ENCODE results near the gene ZSCAN10.

Gene ZSCAN10

DNA sequence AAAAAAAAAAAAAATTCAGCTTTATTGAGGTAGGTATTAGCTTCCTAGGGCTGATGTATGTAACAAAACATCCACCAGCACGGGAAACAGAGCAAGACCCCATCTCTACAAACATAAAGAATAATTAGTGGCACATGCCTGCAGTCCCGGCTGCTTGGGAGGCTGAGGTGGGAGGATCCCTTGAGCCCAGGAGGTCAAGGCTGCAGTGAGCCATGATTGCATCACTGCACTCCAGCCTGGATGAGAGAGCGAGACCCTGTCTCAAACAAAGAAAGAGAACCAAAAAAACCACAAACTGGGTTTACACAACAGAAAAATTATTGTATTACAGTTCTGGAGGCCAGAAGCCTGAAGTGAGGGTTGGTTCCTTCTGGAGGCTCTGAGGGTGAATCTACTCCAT, 56.7 kb downstream of the ZSCAN10 start:
- H3K27ac ChIP-seq = no peak overlapping the region
- no peaks in the 10 kb centered on the region for H3K36me3 ChIP-seq (ENCODE audit: insufficient read depth, low read length)
- TF ChIP-seq FOXP2 (optimal IDR thresholded peaks at IDR 0.05; ENCODE audit: control extremely low read depth, extremely low read length, insufficient read depth) = no peak
- no peak for TF ChIP-seq EZH2 (IDR thresholded peaks at IDR 0.05)
- no peak for TF ChIP-seq POLR2AphosphoS5 (IDR thresholded peaks at IDR 0.05; ENCODE audit: borderline replicate concordance, low read depth, low read length)
- H3K9ac ChIP-seq (ENCODE audit: insufficient read length) = no peak overlapping the region
- no peak for DNase-seq (ENCODE audit: low read depth, low spot score)
- H3K4me3 ChIP-seq = no peak overlapping the region
- no peaks in the 10 kb centered on the region for H3K9me3 ChIP-seq (ENCODE audit: low read depth, low read length)

DNA sequence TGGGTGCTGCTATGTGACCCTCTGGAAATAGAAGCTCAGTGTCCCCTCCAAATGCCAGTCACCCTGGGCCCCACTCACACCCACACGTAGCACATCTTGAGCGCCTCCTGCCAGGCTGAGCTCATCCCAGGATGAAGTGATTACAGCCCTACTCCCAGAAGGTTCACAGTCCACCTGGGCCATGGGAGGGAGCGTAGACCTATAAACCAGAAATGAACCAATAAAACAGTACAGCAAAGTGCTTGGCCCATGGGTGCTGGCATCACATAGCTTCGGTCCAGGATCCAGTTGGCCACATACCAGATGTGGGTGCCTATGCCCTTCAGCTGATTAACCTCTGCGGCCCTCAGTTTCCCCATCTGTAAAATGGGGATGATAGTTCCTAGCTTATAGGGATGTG, 60.2 kb downstream of the ZSCAN10 start:
- no peak for DNase-seq (ENCODE audit: low read depth, low spot score)
- Histone ChIP-seq H3K36me3 (ENCODE audit: insufficient read depth, low read length) (no peaks in the 10 kb centered on the region), H3K27ac (no peak overlapping the region), H3K9me3 (ENCODE audit: low read depth, low read length) (no peaks in the 10 kb centered on the region), H3K4me3 (no peak overlapping the region), H3K9ac (ENCODE audit: insufficient read length) (no peak overlapping the region)
- TF ChIP-seq FOXP2 (optimal IDR thresholded peaks at IDR 0.05; ENCODE audit: control extremely low read depth, extremely low read length, insufficient read depth) = no peak
- TF ChIP-seq EZH2 (IDR thresholded peaks at IDR 0.05) = no peak
- TF ChIP-seq POLR2AphosphoS5 (IDR thresholded peaks at IDR 0.05; ENCODE audit: borderline replicate concordance, low read depth, low read length) = no peak

Data from SK-N-MC (cell line).